HG03354 (cell line): ENCODE results near the gene PINLYP.
"Not testable (repeated sequence)": the region's sequence is repeated elsewhere in the genome, so short reads cannot be mapped to it uniquely, and the experiment has no call there.

ENCODE experiments used
- ATAC-seq: cut with Tn5 transposase; IDR thresholded peaks from one replicate; pipeline ENCODE4 v1.9.1; 2021; ENCODE audit warnings: mild to moderate bottlenecking; ENCODE audit not compliant: unreplicated experiment, poor library complexity, severe bottlenecking

The PINLYP gene

GRCh38 chr19:43546581-43546980 is 29.0 kb upstream of the PINLYP start:
- no peak for ATAC-seq

- not testable (repeated sequence) for ATAC-seq
Measured at GRCh38 chr19:43547926-43548325, 27.7 kb upstream of the PINLYP start.

GRCh38 chr19:43548706-43549105 is 26.9 kb upstream of the PINLYP start:
- ATAC-seq = no peak

GRCh38 chr19:43551399-43552197 is 24.0 kb upstream of the PINLYP start:
- no peak for ATAC-seq

GRCh38 chr19:43552198-43552450 is 23.5 kb upstream of the PINLYP start:
- no peak for ATAC-seq

GRCh38 chr19:43552616-43553015 is 23.0 kb upstream of the PINLYP start:
- ATAC-seq = no peak

GRCh38 chr19:43553656-43554055 is 21.9 kb upstream of the PINLYP start:
- ATAC-seq = no peak

GRCh38 chr19:43554317-43554895 is 21.2 kb upstream of the PINLYP start:
- no peak for ATAC-seq

GRCh38 chr19:43555185-43555770 is 20.3 kb upstream of the PINLYP start:
- peak; percentile 52 for ATAC-seq

- no peak for ATAC-seq
Measured at GRCh38 chr19:43560687-43561086, 14.9 kb upstream of the PINLYP start.

GRCh38 chr19:43561139-43561970 is 14.2 kb upstream of the PINLYP start:
- no peak for ATAC-seq

GRCh38 chr19:43562226-43562697 is 13.3 kb upstream of the PINLYP start:
- no peak for ATAC-seq

- ATAC-seq = peak; percentile 73
Measured at GRCh38 chr19:43562698-43563241, 12.8 kb upstream of the PINLYP start.

- ATAC-seq = no peak
Measured at GRCh38 chr19:43563816-43564457, 11.7 kb upstream of the PINLYP start.

GRCh38 chr19:43564800-43565199 is 10.8 kb upstream of the PINLYP start:
- ATAC-seq = no peak

- no peak for ATAC-seq
Measured at GRCh38 chr19:43569657-43570056, 5.9 kb upstream of the PINLYP start.

- ATAC-seq = no peak
Measured at GRCh38 chr19:43570174-43570791, 5.3 kb upstream of the PINLYP start.

GRCh38 chr19:43572171-43572588 is 3.4 kb upstream of the PINLYP start:
- no peak for ATAC-seq

GRCh38 chr19:43574424-43575155 is 1.0 kb upstream of the PINLYP start:
- ATAC-seq = no peak
